CD4-positive, alpha-beta T cell (primary cell): ENCODE results near the gene AK8. TPM values are rescaled to one million over a fixed set of nuclear protein-coding genes. Genes with fewer than 3 reads are reported as not detected.
A peak's percentile ranks its signal among the peaks of the same experiment; 100 is the strongest.

Experiments
- ATAC-seq: fragments of 200-7000 bp; cut with Tn5 transposase; one replicate; pipeline ENCODE4 v1.10.0; 2022; ENCODE audit warnings: mild to moderate bottlenecking; ENCODE audit not compliant: poor library complexity
- CTCF ChIA-PET: fragments of 350-600 bp; sonication (Branson Sonifier 250); formaldehyde crosslinking; loops from one replicate; lab custom pipeline; 2021; ENCODE audit warnings: antibody characterized with exemption, inconsistent platforms; lab: Charles Lee
- POLR2A ChIA-PET: fragments of 350-600 bp; sonication (Branson Sonifier 250); formaldehyde crosslinking; loops from one replicate; lab custom pipeline; 2021; ENCODE audit warnings: antibody characterized with exemption, inconsistent platforms; lab: Charles Lee
- DNase-seq, 14 experiments: peaks; one replicate each; pipeline ENCODE4 v3.0.0-alpha.2; 2013 to 2020; ENCODE audit warnings: mixed read lengths in 2 of 14
- H3K27ac ChIP-seq, 2 donors: one replicate each; pipeline versions ENCODE4 v1.5.1 to v1.7.0; 2013; ENCODE audit warnings: low read length in 2 of 2, low read depth in 1 of 2, mild to moderate bottlenecking in 1 of 2
- H3K27me3 ChIP-seq, 2 experiments: 1 replicate in 1 of 2; 2 replicates in 1 of 2; pipeline versions ENCODE4 v1.6.1 to v1.7.0; 2013; ENCODE audit warnings: low read length in 2 of 2, control low read depth in 1 of 2, mild to moderate bottlenecking in 1 of 2, moderate library complexity in 1 of 2; ENCODE audit not compliant: insufficient read depth in 2 of 2, control insufficient read depth in 1 of 2
- H3K36me3 ChIP-seq: one replicate; pipeline ENCODE4 v1.6.1; 2013; ENCODE audit warnings: low read length, control low read depth; ENCODE audit not compliant: insufficient read depth
- H3K4me1 ChIP-seq: one replicate; pipeline ENCODE4 v1.6.1; 2013; ENCODE audit warnings: low read length, control low read depth; ENCODE audit not compliant: insufficient read depth
- H3K4me3 ChIP-seq: one replicate; pipeline ENCODE4 v1.5.1; 2013; ENCODE audit warnings: mild to moderate bottlenecking, low read length, moderate library complexity
- H3K9me3 ChIP-seq, 2 experiments: 1 replicate in 1 of 2; 2 replicates in 1 of 2; pipeline versions ENCODE4 v1.6.1 to v1.7.0; 2013; ENCODE audit warnings: low read length in 2 of 2, mild to moderate bottlenecking in 2 of 2, control low read depth in 1 of 2, moderate library complexity in 1 of 2; ENCODE audit not compliant: control insufficient read depth in 1 of 2, insufficient read depth in 1 of 2
- H3K27ac Mint-ChIP-seq: one replicate; pipeline ENCODE4 v1.8.0; 2020; ENCODE audit warnings: mixed read lengths
- H3K27me3 Mint-ChIP-seq: one replicate; pipeline ENCODE4 v1.8.0; 2021; ENCODE audit warnings: mixed read lengths
- H3K36me3 Mint-ChIP-seq: one replicate; pipeline ENCODE4 v1.8.0; 2021; ENCODE audit warnings: low read depth, mixed read lengths
- H3K4me1 Mint-ChIP-seq: one replicate; pipeline ENCODE4 v1.8.0; 2021; ENCODE audit warnings: low read depth, mixed read lengths
- H3K4me3 Mint-ChIP-seq: one replicate; pipeline ENCODE4 v1.8.0; 2020; ENCODE audit warnings: mild to moderate bottlenecking, mixed read lengths
- H3K9me3 Mint-ChIP-seq: one replicate; pipeline ENCODE4 v1.8.0; 2020; ENCODE audit warnings: mixed read lengths
- CTCF ChIP-seq: fragments of 200-600 bp; IDR thresholded peaks from one replicate; pipeline ENCODE4 v1.8.0; 2022; ENCODE audit warnings: antibody characterized with exemption, mild to moderate bottlenecking
- intact Hi-C, 2 experiments: fragments of 100-400 bp; cut with DNase I in 1 of 2; cut with micrococcal nuclease in 1 of 2; formaldehyde crosslinking; loops; one replicate each; pipeline versions ENCODE4 v1.15.1 to v1.9.0; 2023 to 2025; cut with DNase I, micrococcal nuclease
- polyA plus RNA-seq, 2 donors: library from polyadenylated mRNA; unstranded; fragments of 120-200 nt; gene quantifications; one replicate each; pipeline ENCODE4 v1.2.1, GENCODE V29; 2013
- total RNA-seq, 174 experiments: library from RNA in 2 of 174; stranded (reverse) in 2 of 174; gene quantifications; one replicate each; pipeline ENCODE4 v1.2.3 and lab custom pipeline; 2021 to 2026

AK8 gene, protein sequence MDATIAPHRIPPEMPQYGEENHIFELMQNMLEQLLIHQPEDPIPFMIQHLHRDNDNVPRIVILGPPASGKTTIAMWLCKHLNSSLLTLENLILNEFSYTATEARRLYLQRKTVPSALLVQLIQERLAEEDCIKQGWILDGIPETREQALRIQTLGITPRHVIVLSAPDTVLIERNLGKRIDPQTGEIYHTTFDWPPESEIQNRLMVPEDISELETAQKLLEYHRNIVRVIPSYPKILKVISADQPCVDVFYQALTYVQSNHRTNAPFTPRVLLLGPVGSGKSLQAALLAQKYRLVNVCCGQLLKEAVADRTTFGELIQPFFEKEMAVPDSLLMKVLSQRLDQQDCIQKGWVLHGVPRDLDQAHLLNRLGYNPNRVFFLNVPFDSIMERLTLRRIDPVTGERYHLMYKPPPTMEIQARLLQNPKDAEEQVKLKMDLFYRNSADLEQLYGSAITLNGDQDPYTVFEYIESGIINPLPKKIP
- total RNA-seq = not detected
- polyA plus RNA-seq (2013, experiment 1 of 2) = 0.05 TPM
- polyA plus RNA-seq (2013, experiment 2 of 2) = 0.07 TPM
- total RNA-seq (lab: John Stamatoyannopoulos, UW) = 0 to 0.48 (median 0.11) reads per million in 172 experiments

DNA sequence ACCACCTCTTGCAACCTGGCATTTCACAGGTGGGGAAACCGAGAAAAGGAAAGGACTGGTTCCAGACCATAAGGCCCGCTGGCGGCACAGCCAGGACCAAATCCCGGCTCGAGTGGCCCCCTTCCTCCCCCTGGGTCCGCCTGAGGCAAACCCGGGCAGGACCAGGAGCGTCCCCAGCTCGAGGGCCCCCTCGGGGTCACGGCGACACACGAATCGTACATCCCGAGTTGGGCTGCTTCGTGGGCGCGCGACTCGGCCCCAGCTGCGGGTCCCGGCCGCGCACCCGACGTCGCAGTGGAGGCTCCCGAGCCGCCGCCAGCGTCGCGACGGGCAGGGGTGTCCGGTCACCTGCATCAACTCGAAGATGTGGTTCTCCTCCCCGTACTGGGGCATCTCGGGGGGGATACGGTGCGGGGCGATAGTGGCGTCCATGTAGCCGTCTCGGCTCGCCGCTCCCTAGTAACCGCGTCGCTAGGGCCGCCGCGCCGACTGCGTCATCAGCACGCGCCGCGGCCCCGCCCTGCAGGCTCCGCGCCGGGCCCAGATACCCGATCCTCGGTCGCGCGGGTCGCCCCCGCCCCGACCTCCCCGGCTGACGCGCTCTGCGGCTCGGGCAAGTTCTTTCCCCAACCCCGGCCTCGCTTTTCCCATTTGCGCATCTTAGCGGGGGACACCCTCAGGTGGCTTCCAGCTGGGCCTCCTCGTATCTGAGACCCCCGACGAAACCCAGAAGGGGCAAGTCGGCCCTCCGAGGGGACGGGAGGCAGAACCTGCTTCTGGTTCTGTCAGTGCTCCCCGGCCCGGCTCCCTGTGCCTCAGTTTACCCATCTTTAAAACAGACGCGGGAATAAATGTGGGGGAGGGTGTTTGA lies at the start of gene AK8:
Gene AK8 (minus strand): TSS at position 461 of the 871 bp plus-strand sequence. CDS start 29 bp downstream, at position 432.
- Histone ChIP-seq H3K4me1 (peaks cover 25% of the 10 kb centered on the region), H3K9me3 (no peaks in the 10 kb centered on the region), H3K4me3 (peak within 1 kb of the TSS; percentile 98), H3K27me3 (no peaks in the 10 kb centered on the region), H3K36me3 (no peaks in the 10 kb centered on the region), H3K27ac (peak within 1 kb of the TSS in 1 of 2 donors; percentile 44)
- Mint-ChIP-seq H3K4me3 (peak within 1 kb of the TSS; percentile 93), H3K9me3 (no peaks in the 10 kb centered on the region), H3K27me3 (no peaks in the 10 kb centered on the region), H3K27ac (peak within 1 kb of the TSS; percentile 90), H3K4me1 (peaks cover 13% of the 10 kb centered on the region), H3K36me3 (peaks cover 5% of the 10 kb centered on the region)
- POLR2A ChIA-PET = interaction anchor here (0.6 to 1.4 kb wide), 3 partner anchors 24 to 208 kb away, joined by 3 to 6 read pairs (median 3); partner anchors contain the start of genes DDX31 and GTF3C4
- ATAC-seq (peak; percentile 86), DNase-seq (peak; percentile 54 to 91 (median 69))
- CTCF ChIA-PET = interaction anchor here (0.7 to 1.1 kb wide), 2 partner anchors 23 to 144 kb away, joined by 3 read pairs; no protein-coding TSS in a partner anchor
- no peak for TF ChIP-seq CTCF
- intact Hi-C loops = loop anchor here in 1 of 2 experiments (1.0 to 5.0 kb wide), 4 partner anchors 67 to 799 kb away; partner anchors contain the start of genes GTF3C4, GTF3C5, MED27 and TSC1

DNA sequence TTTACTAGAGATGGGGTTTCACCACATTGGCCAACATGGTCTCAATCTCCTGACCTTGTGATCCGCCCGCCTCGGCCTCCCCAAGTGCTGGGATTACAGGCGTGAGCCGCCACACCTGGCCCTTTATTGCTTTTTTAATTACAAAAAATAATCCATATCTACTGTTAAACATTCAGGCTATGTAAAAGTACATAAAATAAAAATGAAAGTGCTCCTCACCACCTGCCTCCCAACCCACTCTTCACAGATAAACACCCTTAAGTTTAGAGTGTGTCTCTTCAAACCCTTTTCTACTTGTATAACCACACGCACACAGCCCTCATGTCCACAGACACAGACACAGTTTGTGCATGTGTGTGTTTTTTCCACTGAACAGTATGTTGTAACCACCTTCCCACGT lies 49.6 kb upstream of the AK8 start:
- peaks cover 95% of the 10 kb centered on the region for H3K36me3 Mint-ChIP-seq
- peaks cover 74% of the 10 kb centered on the region for H3K36me3 ChIP-seq

More for the DNA sequence above, 49.6 kb upstream of the AK8 start:
- H3K27me3 ChIP-seq = no peaks in the 10 kb centered on the region
- Mint-ChIP-seq H3K4me1 (peaks cover 8% of the 10 kb centered on the region), H3K9me3 (no peaks in the 10 kb centered on the region), H3K4me3 (no peak overlapping the region), H3K27me3 (no peaks in the 10 kb centered on the region), H3K27ac (no peak overlapping the region)
- ATAC-seq = no peak
- H3K4me1 ChIP-seq = no peaks in the 10 kb centered on the region
- no peak overlapping the region for H3K27ac ChIP-seq
- H3K4me3 ChIP-seq = no peak overlapping the region
- DNase-seq = no peak
- intact Hi-C loops = no loop called here
- ChIA-PET POLR2A (interaction anchor here (2.2 kb wide), 1 partner anchor 17 kb away, joined by 7 read pairs; the partner anchor contains the start of gene TSC1), CTCF (interaction anchor here (0.8 kb wide), 1 partner anchor 25 kb away, joined by 6 read pairs; no protein-coding TSS in a partner anchor)
- no peaks in the 10 kb centered on the region for H3K9me3 ChIP-seq
- no peak for TF ChIP-seq CTCF
